A673 (cell line): ENCODE results near the gene CAMK2G. TPM values are rescaled to one million over a fixed set of nuclear protein-coding genes. Genes with fewer than 3 reads are reported as not detected.

Experiments
- Bru-seq: library from RNA; stranded (reverse); fragments of 400-500 nt; gene quantifications from one replicate; lab custom pipeline; 2021; lab: Mats Ljungman, UMichigan
- BruChase-seq, 2 experiments: library from RNA; stranded (reverse); fragments of 400-500 nt; gene quantifications; one replicate each; lab custom pipeline; 2021; lab: Mats Ljungman, UMichigan
- BruUV-seq: library from RNA; stranded (reverse); fragments of 400-500 nt; replicated peaks from 2 replicates; lab custom pipeline; 2021; lab: Mats Ljungman, UMichigan
- CTCF ChIA-PET: fragments of 300-600 bp; sonication (Branson Sonifier 250); formaldehyde crosslinking; loops from one replicate; lab custom pipeline; 2022; ENCODE audit warnings: antibody characterized with exemption; lab: Charles Lee
- POLR2A ChIA-PET: fragments of 300-600 bp; sonication (Branson Sonifier 250); formaldehyde crosslinking; loops from one replicate; lab custom pipeline; 2022; ENCODE audit warnings: antibody characterized with exemption; ENCODE audit not compliant: low non-redundant PET; lab: Charles Lee
- DNase-seq: peaks from one replicate; pipeline ENCODE4 v3.0.0-alpha.2; 2015; ENCODE audit warnings: low spot score
- H3K27ac ChIP-seq: fragments of 200-600 bp; sonication (generic); 2 replicates; pipeline ENCODE4 v1.5.1; 2016; ENCODE audit warnings: mixed run types, low read depth, mild to moderate bottlenecking, mixed read lengths, antibody characterized with exemption, low read length; ENCODE audit not compliant: poor library complexity, severe bottlenecking
- H3K27me3 ChIP-seq: fragments of 200-600 bp; sonication (generic); replicated peaks from 2 replicates; pipeline ENCODE4 v1.6.1; 2017; ENCODE audit warnings: mixed run types, low read depth, mild to moderate bottlenecking, mixed read lengths, antibody characterized with exemption, low read length; ENCODE audit not compliant: insufficient read depth, poor library complexity
- H3K36me3 ChIP-seq: fragments of 200-600 bp; sonication (generic); 2 replicates; pipeline ENCODE4 v1.6.1; 2016; ENCODE audit warnings: mixed run types, mild to moderate bottlenecking, mixed read lengths, antibody characterized with exemption, low read length; ENCODE audit not compliant: insufficient read depth, poor library complexity, severe bottlenecking
- H3K4me1 ChIP-seq: fragments of 200-600 bp; sonication (generic); 2 replicates; pipeline ENCODE4 v1.6.1; 2017; ENCODE audit warnings: mixed run types, mild to moderate bottlenecking, mixed read lengths, antibody characterized with exemption, low read length; ENCODE audit not compliant: insufficient read depth, poor library complexity, severe bottlenecking
- H3K4me3 ChIP-seq: fragments of 200-600 bp; sonication (generic); 2 replicates; pipeline ENCODE4 v1.5.1; 2016; ENCODE audit warnings: low read depth, mixed run types, mild to moderate bottlenecking, mixed read lengths, low read length; ENCODE audit not compliant: poor library complexity, severe bottlenecking
- H3K9me3 ChIP-seq: fragments of 200-600 bp; sonication (generic); 2 replicates; pipeline ENCODE4 v1.6.1; 2016; ENCODE audit warnings: mixed run types, low read depth, mild to moderate bottlenecking, mixed read lengths, antibody characterized with exemption, low read length; ENCODE audit not compliant: poor library complexity, severe bottlenecking
- CTCF ChIP-seq: fragments of 300-800, 200-600 bp; sonication (generic); conservative IDR thresholded peaks from 2 replicates; pipeline ENCODE4 v1.5.1; 2017; ENCODE audit warnings: low read depth, mild to moderate bottlenecking, antibody characterized with exemption, low read length, moderate library complexity, mixed read lengths
- EZH2 ChIP-seq: fragments of 200-600 bp; sonication (generic); IDR thresholded peaks from 2 replicates; pipeline ENCODE4 v1.6.1; 2017; ENCODE audit warnings: borderline replicate concordance, low read depth, mild to moderate bottlenecking, mixed read lengths, antibody characterized with exemption, low read length; ENCODE audit not compliant: poor library complexity, severe bottlenecking
- intact Hi-C: fragments of 100-400 bp; cut with micrococcal nuclease; formaldehyde crosslinking; loops from one replicate; pipeline ENCODE4 v1.10.0; 2022; ENCODE audit not compliant: unreplicated experiment
- long read RNA-seq: library from polyadenylated mRNA; stranded (forward); transcript quantifications from one replicate; pipeline ENCODE4 v2.0.0, GENCODE V29; 2022
- total RNA-seq: library from RNA; stranded (reverse); gene quantifications from 2 replicates; pipeline ENCODE4 v1.2.3, GENCODE V29; 2021

Gene CAMK2G
- total RNA-seq (32.7 and 40.3 TPM in 2 replicates), Bru-seq, nascent RNA (percentile 73 among the genes with signal in this experiment), BruChase-seq, experiment 1, labeled RNA remaining after a 2-hour chase (percentile 82 among the genes with signal in this experiment), BruChase-seq, experiment 2, labeled RNA remaining after a 6-hour chase (percentile 78 among the genes with signal in this experiment)
- long read RNA-seq, partial matches to known transcripts = 11 of 55 reads
- long read RNA-seq, other reads (novel, unspliced or antisense) = 35 of 55 reads

GRCh38 chr10:73874267-73875138 is at the start of gene CAMK2G:
Gene CAMK2G, minus strand, starts transcription at chr10:73874555. Its CDS starts 94 bp downstream, at chr10:73874461.
- TF ChIP-seq EZH2 = no peak
- no peak for TF ChIP-seq CTCF
- peaks cover 7% of the 10 kb centered on the region for H3K4me1 ChIP-seq
- no peaks in the 10 kb centered on the region for H3K9me3 ChIP-seq
- BruUV-seq = no TSS peak
- ChIA-PET POLR2A (interaction anchor here (0.6 kb wide), 1 partner anchor 184 kb away, joined by 4 read pairs; no protein-coding TSS in a partner anchor), CTCF (interaction anchor here (1.0 kb wide), 1 partner anchor 207 kb away, joined by 3 read pairs; no protein-coding TSS in a partner anchor)
- H3K27ac ChIP-seq = peak within 1 kb of the TSS; percentile 12
- peaks cover 7% of the 10 kb centered on the region for H3K36me3 ChIP-seq
- peak within 1 kb of the TSS; percentile 71 for H3K4me3 ChIP-seq
- no peaks in the 10 kb centered on the region for H3K27me3 ChIP-seq
- DNase-seq = peak; percentile 91
- intact Hi-C loops = no loop called here

- no peaks in the 10 kb centered on the region for H3K36me3 ChIP-seq
- no peak for TF ChIP-seq EZH2
- TF ChIP-seq CTCF = no peak
- no peaks in the 10 kb centered on the region for H3K4me1 ChIP-seq
- no peak overlapping the region for H3K27ac ChIP-seq
- H3K27me3 ChIP-seq = no peaks in the 10 kb centered on the region
- no peaks in the 10 kb centered on the region for H3K9me3 ChIP-seq
- H3K4me3 ChIP-seq = no peak overlapping the region
- DNase-seq = no peak
- ChIA-PET CTCF (no interaction called here), POLR2A (no interaction called here)
- no TSS peak for BruUV-seq
- intact Hi-C loops = no loop called here
These were observed 48.4 kb upstream of the CAMK2G start for GRCh38 chr10:73922864-73923133.

- no TSS peak for BruUV-seq
- POLR2A ChIA-PET = no interaction called here
These were observed 47.9 kb upstream of the CAMK2G start for GRCh38 chr10:73922007-73922863.

More at GRCh38 chr10:73922007-73922863, 47.9 kb upstream of the CAMK2G start:
- Histone ChIP-seq H3K4me1 (no peaks in the 10 kb centered on the region), H3K9me3 (no peaks in the 10 kb centered on the region), H3K27ac (no peak overlapping the region), H3K4me3 (no peak overlapping the region), H3K27me3 (no peaks in the 10 kb centered on the region), H3K36me3 (no peaks in the 10 kb centered on the region)
- no peak for DNase-seq
- intact Hi-C loops = no loop called here
- CTCF ChIA-PET = no interaction called here
- TF ChIP-seq EZH2 = no peak
- TF ChIP-seq CTCF = no peak
